OCI-LY7 (cell line): ENCODE data around the gene GZF1.

Experiments
- CTCF ChIP-seq: fragments of 200-600 bp; sonication (generic); conservative IDR thresholded peaks from 2 replicates; pipeline ENCODE4 v1.5.1; 2014; ENCODE audit warnings: mild to moderate bottlenecking, antibody characterized with exemption, low read length, moderate library complexity, mixed read lengths
- EZH2phosphoT487 ChIP-seq: fragments of 200-600 bp; sonication (generic); IDR thresholded peaks from 2 replicates; pipeline ENCODE4 v1.6.1; 2018; ENCODE audit warnings: low read depth, borderline replicate concordance, mild to moderate bottlenecking, mixed run types, antibody characterized with exemption, low read length, moderate library complexity, mixed read lengths

GRCh38 chr20:23334111-23334510, 27.9 kb upstream of the GZF1 start:
- no peak for TF ChIP-seq CTCF
- TF ChIP-seq EZH2phosphoT487, result no peak
